Brain microvascular endothelial cell (primary cell): ENCODE data around the gene PLEKHA6.

ENCODE experiments used
- DNase-seq: peaks from one replicate; pipeline ENCODE4 v3.0.0-alpha.2; 2020
- H3K27ac ChIP-seq: fragments of 250-450 bp; sonication (Bioruptor Pico); 2 replicates; pipeline ENCODE4 v1.5.1; 2020; ENCODE audit warnings: mild to moderate bottlenecking, moderate library complexity
- H3K27me3 ChIP-seq: fragments of 250-450 bp; sonication (Bioruptor Pico); replicated peaks from 2 replicates; pipeline ENCODE4 v1.5.1; 2020; ENCODE audit warnings: mild to moderate bottlenecking
- H3K36me3 ChIP-seq: fragments of 250-450 bp; sonication (Bioruptor Pico); replicated peaks from 2 replicates; pipeline ENCODE4 v1.5.1; 2020; ENCODE audit warnings: mild to moderate bottlenecking
- H3K4me3 ChIP-seq: 2 replicates; pipeline ENCODE4 v1.5.1; 2011; ENCODE audit warnings: low read depth, mild to moderate bottlenecking, control low read depth, low read length, moderate library complexity
- in situ Hi-C: cut with HindIII; loops from 2 replicates; pipeline ENCODE4 v1.10.0; 2017; ENCODE audit warnings: low sequenced_read_pairs, low pct_ligation_motif_present
- TF ChIP-seq, protein P1 (sequence below): IDR thresholded peaks from 2 replicates; pipeline ENCODE4 v1.5.1; 2011; ENCODE audit warnings: low read depth, mild to moderate bottlenecking, moderate library complexity, low read length, control low read depth, inconsistent platforms; ENCODE audit errors: missing control alignments

The PLEKHA6 gene

DNA sequence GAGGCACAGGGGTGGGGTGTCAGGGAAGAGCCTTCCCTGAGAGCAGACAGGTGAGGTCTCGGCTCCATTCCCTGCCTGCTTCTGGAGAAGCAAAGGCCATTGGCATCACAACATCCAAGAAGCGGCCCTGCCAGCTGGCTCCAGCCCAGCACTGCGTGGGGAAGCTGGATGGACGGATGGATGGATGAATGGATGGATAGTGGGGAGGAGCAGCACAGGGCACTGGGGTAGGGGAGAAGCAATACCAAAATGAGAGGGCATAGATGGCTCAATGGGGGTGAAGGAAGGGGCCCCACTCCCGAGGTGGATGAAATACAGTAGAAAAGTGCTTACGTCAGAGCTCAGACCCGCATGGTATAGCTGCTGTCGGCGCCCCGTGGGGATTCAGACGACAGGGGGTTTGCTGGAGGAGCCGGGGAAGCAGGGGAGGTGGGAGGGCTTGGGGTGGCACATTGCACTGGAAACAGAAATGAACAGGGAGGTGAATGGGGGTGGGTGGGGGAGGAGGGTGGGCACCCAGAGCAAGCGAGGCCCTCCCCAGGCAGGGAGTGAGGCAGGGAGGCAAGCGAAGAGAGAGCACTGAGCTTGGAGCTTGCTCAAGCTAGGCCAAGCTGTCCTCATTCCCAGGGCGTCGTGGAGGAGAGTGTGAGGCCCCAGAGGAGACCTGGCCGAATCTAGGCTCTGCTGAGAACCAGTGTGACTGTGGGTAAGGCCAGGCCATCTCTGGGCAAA lies 136.4 kb downstream of the PLEKHA6 start:
- Histone ChIP-seq H3K36me3 (no peaks in the 10 kb centered on the region), H3K27ac (no peak overlapping the region), H3K4me3 (no peak overlapping the region), H3K27me3 (no peaks in the 10 kb centered on the region)
- in situ Hi-C loops = no loop called here
- TF ChIP-seq, protein P1, sequence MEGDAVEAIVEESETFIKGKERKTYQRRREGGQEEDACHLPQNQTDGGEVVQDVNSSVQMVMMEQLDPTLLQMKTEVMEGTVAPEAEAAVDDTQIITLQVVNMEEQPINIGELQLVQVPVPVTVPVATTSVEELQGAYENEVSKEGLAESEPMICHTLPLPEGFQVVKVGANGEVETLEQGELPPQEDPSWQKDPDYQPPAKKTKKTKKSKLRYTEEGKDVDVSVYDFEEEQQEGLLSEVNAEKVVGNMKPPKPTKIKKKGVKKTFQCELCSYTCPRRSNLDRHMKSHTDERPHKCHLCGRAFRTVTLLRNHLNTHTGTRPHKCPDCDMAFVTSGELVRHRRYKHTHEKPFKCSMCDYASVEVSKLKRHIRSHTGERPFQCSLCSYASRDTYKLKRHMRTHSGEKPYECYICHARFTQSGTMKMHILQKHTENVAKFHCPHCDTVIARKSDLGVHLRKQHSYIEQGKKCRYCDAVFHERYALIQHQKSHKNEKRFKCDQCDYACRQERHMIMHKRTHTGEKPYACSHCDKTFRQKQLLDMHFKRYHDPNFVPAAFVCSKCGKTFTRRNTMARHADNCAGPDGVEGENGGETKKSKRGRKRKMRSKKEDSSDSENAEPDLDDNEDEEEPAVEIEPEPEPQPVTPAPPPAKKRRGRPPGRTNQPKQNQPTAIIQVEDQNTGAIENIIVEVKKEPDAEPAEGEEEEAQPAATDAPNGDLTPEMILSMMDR = no peak
- DNase-seq = no peak

- TF ChIP-seq, protein P1 = no peak
- Histone ChIP-seq H3K27me3 (no peaks in the 10 kb centered on the region), H3K4me3 (no peak overlapping the region), H3K27ac (no peak overlapping the region), H3K36me3 (no peaks in the 10 kb centered on the region)
- in situ Hi-C loops = no loop called here
- no peak for DNase-seq
Measured at GRCh38 chr1:204222764-204223055, 137.0 kb downstream of the PLEKHA6 start.

GRCh38 chr1:204222006-204222763 lies 137.5 kb downstream of the PLEKHA6 start:
- H3K36me3 ChIP-seq = no peaks in the 10 kb centered on the region
- TF ChIP-seq, protein P1 = no peak
- in situ Hi-C loops = no loop called here
- H3K27me3 ChIP-seq = no peaks in the 10 kb centered on the region
- no peak for DNase-seq
- no peak overlapping the region for H3K27ac ChIP-seq
- H3K4me3 ChIP-seq = no peak overlapping the region

GRCh38 chr1:204221271-204221670 lies 138.5 kb downstream of the PLEKHA6 start:
- in situ Hi-C loops = no loop called here
- Histone ChIP-seq H3K27me3 (peaks cover 3% of the 10 kb centered on the region), H3K36me3 (no peaks in the 10 kb centered on the region), H3K27ac (no peak overlapping the region), H3K4me3 (no peak overlapping the region)
- DNase-seq = no peak
- TF ChIP-seq, protein P1 = no peak

GRCh38 chr1:204219971-204220616 lies 139.6 kb downstream of the PLEKHA6 start:
- TF ChIP-seq, protein P1 = no peak
- no peak overlapping the region for H3K4me3 ChIP-seq
- peaks cover 4% of the 10 kb centered on the region for H3K27me3 ChIP-seq
- no peak overlapping the region for H3K27ac ChIP-seq
- DNase-seq = no peak
- in situ Hi-C loops = no loop called here
- H3K36me3 ChIP-seq = no peaks in the 10 kb centered on the region
